GM18502 (cell line): Measurements from ENCODE around the gene PCNX3.
"Not testable (repeated sequence)": the region's sequence is repeated elsewhere in the genome, so short reads cannot be mapped to it uniquely, and the experiment has no call there.

Source experiments
- ATAC-seq: cut with Tn5 transposase; IDR thresholded peaks from one replicate; pipeline ENCODE4 v1.9.1; 2021; ENCODE audit warnings: mild to moderate bottlenecking; ENCODE audit not compliant: unreplicated experiment, poor library complexity

The PCNX3 gene

DNA sequence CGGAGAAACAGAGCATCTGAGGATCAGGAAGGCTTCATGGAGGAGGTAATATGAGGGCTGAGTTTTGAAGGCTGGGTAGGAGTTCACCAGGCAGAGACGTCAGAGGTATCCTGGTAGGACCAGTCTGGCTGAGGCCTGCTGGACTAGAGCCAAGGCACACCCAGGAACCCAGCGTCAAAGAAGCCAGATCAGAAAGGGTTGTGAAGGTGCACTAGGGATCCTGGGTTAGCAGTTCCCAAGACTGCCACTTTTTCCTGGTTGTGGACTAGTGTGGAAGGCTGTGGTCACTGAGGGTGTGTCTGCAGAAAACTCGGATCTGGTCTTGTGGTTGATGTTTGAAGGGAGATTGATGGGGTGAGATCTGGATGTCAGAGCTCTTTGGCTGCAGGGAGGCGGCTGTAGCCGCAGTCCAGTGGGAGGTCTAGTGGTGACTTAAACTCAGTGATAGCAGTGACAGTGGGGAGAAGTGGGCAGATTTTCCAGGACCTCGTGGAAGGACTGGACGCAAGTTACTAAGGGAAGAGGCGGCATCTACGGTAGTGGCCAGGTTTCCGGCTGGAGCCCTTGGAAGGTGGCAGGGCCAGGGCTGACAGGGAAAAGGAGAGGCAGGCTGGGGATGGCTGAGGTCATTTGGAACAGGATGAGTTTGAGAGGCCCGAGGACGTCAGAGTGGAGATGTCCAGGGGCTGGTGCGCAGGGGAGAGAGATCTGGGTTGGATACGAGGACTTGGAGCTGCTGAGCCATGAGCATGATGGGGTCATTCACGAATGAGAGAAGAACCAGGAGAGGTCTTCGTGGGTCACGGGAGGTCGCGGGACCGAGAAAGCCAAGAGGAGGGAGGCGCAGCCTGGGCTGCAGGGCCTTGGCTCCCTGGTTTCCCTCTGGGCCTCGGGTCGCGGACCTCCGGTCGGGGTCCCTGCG is 36.3 kb downstream of the PCNX3 start:
- ATAC-seq, result no peak

DNA sequence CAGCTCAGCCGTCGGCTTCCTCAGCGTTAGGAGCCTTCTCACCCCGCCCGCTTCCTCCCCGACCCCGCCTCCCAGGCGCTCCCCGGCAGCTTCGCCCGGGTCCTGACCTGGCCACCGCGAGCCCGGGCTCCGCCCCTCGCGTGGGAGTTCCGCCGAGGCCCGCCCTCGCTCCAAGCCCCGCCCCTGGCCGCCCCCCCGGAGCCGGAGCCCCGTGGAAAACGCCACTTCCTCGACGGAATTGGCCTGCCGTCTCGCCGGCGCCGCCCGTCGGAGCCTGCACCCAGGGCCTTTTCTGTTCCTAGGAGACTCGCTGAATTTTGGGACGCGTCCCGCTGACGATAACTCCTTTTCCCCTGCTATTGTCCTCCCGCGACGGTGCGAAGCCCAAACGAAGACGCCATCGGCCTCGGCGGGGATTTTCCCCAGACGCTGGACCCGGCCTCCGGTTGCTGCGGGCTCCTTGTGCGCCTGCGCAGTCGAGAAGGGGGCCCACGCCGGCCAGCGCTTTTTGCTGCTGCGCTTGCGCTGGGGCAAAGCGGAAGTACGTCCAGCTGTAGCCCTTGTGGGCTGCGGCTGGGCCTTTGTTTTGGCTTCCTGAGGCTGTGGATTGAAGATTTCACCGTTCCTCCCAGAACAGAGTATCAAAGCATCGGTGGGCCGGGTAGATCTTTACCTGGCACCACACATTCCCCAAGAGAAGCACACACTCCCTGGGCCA is 37.1 kb downstream of the PCNX3 start:
- peak; percentile 74 for ATAC-seq

DNA sequence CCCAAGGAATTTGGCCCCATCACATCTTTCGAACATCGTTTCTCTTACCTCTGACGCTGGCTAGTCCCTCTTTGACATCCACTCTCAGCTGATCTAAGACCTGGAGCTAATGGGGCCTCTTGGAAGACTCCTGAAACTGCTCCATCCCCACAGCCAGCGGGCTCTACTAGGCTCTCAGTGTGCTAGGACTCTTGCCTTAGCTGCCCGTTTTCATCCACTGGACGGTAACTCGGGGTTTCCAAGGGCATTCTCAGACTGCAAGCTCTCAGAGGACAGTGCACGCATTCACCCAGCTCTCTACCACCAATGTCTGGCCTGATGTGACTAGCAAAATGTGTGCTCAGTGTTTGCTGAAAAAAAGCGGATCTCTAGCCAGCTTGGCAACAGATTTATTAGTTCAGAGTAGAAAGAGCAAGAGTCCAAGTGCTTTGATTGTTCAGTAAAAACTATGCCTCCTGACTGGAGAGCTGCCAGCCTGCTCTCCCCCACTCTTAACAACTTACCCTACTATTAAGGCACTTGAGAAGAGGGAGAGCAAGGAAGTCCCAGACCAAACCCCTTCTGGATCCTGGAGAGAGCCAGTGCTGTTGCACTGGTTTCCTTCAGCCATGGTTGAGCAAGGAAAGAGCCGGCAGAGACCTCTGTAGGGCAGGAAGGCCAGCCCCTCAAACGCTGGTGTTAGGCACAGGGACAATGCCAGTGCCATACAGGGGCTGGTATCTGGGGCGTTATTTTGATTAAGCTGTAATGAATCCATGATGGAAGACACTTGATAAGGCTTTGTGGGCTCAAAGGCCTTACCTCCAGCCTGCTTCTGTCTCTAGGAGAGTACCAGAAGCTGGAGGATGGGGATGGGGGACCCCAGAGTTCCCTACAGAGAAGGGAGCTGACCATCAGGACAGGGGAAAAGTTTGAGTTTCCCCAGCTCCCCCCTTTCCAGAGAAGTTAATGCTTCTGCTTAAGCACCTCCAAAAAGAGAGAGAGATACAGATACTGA is 38.0 kb downstream of the PCNX3 start:
- ATAC-seq, result no peak

DNA sequence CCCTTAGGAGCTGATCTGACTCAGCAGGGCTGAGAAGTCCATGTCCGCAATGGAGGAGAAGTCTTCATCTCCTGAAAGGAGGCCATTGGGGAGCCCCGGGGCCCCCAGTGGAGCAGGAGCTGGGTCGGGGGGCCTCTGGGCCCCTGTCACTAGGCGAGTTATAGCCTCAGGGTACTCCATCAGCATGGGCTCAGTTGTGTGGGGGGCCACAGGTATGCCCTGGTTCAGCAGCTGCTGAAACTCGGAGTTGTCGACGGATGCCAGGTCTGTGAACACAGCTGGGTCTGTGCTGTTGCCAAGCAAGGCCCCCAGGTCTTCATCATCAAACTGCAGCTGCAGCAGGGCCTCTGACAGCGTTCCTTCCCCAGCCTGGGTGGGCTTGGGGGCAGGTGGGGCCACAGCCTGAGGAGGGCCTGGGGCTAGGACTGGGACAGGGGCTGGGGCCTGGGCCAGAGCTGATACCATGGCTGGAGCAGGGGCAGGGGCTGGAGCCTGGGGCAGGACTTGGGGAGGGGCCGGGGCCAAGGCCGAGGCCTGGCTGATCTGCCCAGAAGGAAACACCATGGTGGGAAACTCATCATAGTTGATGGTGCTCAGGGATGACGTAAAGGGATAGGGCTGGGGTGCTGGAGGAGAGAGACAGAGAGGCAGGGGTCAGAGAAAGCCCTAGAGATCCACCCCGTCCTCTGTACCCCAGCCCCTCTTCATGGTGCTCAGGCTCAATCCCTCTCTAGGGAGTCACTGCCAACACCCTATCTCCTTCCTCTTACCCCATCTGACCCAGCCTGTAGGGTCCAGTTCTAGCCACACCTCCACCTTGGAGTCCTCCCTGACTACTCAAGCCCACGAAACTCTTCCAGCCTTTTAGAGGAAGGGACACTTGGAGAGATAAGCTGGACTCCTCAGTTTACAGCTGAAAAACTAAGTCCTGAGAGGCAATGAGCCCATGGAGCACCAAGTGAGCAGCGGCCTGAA is 39.1 kb downstream of the PCNX3 start:
- no peak for ATAC-seq

DNA sequence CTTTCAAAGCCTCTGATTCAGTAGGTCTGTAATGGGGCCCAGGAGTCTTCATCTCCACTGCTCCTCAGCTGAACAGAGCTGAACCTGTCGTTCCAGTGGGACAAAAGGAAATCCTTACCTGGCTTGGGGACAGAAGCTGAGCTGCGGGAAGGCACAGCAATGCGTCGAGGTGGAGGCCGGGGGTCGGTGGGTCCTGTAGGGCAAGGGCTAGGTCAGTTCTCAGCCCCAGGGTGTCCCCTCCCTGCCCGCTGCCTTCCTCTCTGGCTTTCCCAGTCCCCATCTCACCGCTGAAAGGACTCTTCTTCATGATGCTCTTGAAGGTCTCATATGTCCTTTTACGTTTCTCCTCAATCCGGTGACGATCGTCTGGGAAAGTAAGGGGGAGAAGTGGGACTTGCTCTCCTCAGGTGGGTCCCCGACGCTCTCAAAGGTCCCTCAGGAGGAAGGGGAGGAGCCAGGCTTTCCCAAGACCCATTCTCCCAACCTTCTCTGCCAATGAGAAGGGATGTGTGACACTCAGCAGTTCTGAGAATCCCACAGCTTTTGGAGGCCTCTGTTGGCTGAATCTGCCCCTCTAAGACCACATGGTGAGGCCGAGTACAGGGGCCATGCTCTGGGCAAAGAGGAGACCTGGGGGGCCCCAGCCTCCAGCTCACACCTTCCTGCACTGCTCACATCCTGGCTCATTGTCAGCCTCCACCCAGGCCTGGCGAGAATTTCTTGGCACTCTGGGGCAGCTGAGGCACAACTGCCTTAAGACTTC is 40.2 kb downstream of the PCNX3 start:
- no peak for ATAC-seq

DNA sequence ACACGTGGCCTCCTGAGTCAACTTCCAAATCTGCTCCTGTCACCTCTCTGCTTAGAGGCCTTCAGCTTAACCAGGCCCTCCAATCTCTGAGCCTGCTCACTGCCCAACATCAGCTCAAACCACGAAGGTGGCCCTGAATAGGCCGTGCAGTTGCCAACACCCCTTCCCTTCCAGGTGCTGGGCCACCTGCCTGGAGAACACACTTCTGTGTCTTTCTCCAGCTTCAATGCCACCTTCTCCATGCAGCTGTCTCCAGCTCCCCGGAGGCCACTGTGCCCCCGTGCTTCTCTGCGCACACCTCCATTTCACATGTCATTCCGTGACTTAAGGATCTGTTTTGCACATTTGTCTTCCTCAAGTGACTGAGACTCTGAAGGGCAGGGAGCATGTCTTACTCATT is 41.9 kb downstream of the PCNX3 start:
- ATAC-seq, result no peak

DNA sequence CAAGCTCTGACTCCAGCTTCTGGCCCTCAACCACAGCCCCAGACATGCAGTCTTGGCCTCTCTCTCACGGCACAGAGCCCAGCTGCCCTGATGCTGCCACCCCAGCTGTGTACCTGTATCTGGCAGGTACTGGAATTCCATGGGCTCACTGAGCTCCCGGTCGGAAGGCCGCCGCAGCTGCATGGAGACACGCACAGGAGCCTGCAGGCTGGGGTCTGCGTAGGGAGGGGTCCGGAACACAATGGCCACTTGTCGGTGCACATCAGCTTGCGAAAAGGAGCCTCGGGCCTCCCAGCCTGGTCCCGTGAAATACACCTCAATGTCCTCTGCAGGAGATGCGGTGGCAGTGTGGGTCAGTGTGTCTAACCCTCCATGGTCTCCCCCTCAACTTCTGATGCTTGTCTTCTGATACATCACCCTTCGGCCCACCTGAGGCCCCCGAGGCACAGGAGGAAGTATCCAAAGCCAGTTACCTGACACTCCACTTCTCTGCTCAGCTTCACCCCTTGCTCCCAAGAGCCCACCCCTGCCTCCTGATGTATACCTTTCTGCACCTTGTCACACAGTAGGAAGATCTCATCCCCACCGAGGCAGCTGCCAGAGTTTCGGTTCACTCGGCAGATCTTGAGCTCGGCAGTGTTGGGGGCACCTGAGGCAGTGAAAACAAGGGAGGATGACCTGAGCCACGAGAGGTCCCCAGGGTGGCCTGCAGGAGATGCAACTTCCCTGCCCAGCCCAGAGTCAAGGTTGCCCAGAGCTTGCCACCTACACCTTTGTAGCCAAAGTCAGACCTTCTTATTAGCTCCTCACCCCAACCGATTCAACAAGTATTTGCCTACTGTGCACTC is 42.8 kb downstream of the PCNX3 start:
- ATAC-seq, result no peak

DNA sequence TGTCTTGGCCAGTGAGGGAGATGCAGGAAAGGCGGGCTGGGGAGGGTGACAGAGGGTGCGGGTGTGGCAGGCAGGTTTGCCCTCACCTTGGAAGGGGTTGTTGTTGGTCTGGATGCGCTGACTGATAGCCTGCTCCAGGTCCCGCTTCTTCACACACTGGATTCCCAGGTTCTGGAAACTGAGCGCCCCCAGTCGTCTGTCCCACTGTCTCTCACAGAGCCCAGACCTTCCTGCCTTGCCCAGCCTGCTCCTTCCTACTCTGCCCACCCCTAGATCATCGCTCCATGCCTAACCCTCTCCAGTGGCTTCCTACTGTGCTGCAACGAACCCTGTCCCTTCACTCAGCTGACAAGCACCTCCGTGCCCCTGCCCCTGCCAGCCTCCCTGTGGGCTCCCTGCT is 44.5 kb downstream of the PCNX3 start:
- ATAC-seq, result no peak

DNA sequence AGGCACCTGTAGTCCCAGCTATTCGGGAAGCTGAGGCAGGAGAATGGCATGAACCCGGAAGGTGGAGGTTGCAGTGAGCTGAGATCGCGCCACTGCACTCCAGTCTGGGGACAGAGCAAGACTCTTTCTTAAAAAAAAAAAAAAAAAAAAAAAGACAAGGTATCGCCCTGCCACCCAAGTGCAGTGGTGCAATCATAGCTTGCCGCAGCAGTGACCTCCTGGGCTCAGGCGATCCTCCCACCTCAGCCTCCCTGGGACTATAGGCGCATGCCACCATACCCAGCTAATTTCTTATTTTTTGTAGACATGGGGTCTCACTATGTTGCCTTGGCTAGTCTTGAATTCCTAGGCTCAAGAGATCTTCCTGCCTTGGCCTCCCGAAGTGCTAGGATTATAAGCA is 45.3 kb downstream of the PCNX3 start:
- not testable (repeated sequence) for ATAC-seq

DNA sequence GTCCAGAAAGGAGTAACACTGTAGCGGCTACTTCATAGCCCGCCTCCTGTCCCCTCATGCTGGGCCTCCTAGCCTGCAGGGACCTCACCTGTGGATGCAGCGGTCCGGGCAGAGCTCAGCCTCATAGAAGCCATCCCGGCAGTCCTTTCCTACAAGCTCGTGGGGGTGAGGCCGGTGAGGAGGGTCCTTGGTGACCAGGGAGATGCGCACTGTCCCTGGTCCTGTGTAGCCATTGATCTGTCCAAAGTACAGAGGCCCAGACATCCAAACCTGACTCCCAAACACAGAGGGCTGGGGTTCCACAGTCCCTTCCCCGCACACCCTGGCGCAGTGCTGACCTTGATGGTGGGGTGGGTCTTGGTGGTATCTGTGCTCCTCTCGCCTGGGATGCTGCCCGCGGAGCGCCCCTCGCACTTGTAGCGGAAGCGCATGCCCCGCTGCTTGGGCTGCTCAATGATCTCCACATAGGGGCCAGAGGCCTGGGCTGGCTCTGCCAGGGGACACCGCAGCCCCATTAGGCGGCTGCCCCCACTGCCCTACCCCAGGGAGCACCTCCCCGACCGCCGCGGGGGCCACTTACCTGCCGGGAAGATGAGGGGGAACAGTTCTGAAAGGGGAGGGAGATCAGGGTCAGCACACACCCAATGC is 46.1 kb downstream of the PCNX3 start:
- ATAC-seq, result no peak

DNA sequence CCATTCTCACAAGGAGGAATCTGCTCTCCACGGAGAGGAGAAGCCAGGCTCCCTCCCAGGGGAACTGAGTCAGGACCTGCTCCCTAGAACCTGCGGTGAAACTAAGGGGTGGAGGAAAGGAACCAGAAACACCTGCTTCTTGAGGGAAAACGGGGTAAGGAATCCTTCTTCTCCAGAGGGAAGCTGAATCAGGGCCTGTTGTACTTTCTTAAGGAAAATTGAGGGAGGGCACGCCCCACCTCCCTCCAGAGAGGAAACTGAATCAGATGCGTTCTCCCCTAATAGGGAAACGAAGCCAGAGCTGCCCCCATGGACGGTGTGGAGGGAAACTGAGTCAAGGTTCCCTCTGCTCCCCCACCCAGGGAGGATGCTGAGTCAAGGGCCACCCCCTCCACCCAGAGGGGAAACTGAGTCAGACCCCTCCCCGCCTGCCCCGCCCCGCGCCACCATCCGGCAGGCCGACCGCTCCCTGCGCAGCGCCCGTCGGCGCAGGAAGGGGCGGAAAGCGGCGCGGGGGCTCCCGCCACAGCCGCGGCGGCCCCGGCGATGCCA is 46.7 kb downstream of the PCNX3 start:
- peak; percentile 24 for ATAC-seq

DNA sequence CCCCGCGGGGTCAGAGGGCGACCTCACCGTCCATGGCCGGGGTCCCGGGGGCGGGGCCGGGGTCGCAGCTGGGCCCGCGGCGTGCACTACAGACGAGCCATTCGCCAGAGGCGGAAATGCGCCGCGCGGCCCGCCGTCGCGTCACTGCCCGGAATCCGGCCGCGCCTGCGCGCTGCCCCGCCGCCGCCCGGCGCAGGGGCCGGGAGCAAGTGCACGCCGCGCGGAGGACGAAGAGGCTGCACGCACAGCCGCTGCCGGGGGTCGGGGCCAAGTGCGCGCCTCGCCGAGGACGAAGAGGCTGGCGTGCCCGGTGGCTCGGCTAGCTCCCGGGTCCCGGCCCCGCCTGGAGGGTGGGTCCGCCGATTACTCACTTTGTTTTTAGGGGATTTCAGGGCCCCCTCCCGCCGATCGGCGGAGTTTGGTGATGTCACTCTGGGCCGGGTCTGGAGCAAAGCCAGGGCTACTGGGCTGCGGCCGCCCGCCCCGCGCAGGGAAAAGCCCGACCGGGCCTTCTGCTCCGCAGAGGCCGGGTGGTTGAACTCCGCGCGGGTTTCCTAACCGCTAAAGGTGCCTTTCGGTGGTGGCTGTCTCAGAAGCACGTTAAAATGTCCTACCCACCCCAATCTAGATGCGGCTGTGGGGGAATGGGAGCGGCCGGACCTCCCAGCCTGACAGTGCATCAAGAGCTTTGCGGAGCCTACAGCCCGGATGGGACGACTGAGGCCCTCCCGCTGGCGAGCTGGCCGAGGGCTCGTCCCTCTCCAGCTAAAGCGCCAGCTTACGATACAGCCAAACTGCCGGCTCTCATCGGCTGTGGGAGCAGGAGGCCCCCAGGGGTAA is 47.4 kb downstream of the PCNX3 start, which contains the start of gene RELA:
Gene RELA (minus strand): TSS at position 118 of the 840 bp plus-strand sequence. CDS start 84 bp downstream, at position 34.
- peak; percentile 74 for ATAC-seq

DNA sequence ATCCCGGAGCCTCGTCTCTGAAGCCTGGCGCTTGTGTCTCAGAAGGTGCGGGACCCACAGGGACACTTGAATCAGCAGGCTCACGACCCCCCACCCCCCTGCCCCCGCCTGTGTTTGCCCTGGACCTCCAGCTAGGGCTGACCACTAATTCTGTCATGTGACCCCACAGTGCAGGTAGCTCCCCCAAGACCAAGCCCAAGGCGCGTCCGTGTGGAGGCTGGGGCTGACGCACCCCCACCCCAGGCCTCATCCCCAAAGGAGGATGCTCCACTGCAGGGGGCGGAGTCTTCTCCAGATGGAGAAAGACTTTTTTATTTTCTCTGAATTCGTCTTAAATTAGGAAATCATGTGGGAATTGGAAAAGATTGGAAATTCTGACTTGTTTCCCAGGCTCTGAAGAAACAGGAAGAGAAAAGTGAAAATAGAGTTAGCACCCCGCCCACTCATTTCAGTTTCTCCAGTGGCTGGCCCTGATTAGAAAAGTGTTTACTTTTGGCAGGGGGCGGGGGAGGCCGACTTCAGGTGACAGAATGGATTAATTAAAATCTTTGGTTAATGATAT is 48.1 kb downstream of the PCNX3 start:
- peak; percentile 21 for ATAC-seq

DNA sequence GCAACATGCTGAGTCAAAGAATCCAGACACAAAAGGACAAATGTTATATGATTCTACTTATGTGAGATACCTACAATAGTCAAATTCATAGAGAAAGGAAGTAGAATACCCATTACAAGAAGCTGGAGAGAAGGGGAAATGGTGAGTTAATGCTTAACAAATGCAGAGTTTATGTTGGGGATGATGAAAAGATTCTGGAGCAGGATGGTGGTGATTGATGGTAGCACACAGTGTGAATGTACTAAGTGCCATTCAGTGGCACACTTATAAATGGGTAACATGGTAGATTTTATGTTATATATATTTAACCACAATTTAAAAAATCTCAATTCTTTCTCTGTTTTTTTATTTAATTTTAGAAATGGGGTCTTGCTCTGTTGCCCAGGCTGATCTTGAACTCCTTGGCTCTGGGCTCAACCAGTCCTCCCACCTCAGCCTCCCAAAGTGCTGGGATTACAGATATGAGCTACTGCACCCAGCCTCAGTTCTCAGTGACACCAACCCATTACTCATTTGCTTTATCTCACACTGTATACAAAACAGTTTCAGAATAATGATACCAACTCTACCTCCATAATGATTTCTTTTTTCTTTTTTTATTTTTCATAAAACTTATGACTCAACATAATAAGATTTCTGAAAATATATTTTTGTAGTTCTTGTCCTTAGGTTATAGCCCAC is 56.7 kb downstream of the PCNX3 start:
- no peak for ATAC-seq

DNA sequence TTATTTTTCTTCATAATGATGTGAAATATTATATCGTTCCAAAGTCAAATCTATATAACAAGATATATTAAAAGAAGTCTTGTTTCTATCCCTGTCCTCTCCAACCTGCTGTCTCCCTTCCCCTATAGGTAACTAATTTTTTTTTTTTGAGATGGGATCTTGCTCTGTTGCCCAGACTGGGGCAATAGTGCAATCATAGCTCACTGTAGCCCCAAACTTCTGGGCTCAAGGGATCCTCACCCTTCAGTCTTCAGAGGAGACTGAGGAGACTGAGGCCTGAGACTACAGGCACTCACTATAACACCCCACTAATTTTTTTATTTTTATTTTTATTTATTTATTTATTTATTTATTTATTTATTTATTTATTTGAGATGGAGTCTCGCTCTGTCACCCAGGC is 57.4 kb downstream of the PCNX3 start:
- no peak for ATAC-seq
